Neutrophil (primary cell): ENCODE measurements around the gene TASOR2.

ENCODE experiments used
- H3K27ac ChIP-seq: fragments of 200-600 bp; sonication (generic); 2 replicates; pipeline ENCODE4 v1.5.1; 2016; ENCODE audit warnings: mild to moderate bottlenecking, moderate library complexity
- H3K27me3 ChIP-seq: fragments of 200-600 bp; sonication (generic); 2 replicates; pipeline ENCODE4 v1.6.0; 2016; ENCODE audit warnings: mild to moderate bottlenecking
- H3K36me3 ChIP-seq: fragments of 200-600 bp; sonication (generic); 2 replicates; pipeline ENCODE4 v1.5.1; 2017
- H3K4me1 ChIP-seq, 2 experiments: fragments of 200-600 bp in 1 of 2; sonication (generic) in 1 of 2; 1 replicate in 1 of 2; 2 replicates in 1 of 2; pipeline versions ENCODE4 v1.5.1 to v1.6.1; 2013 to 2016; ENCODE audit warnings: low read depth in 1 of 2, low read length in 1 of 2, mild to moderate bottlenecking in 1 of 2, moderate library complexity in 1 of 2; ENCODE audit not compliant: control insufficient read depth in 1 of 2, insufficient read depth in 1 of 2
- H3K4me3 ChIP-seq, 2 experiments: fragments of 200-600 bp in 1 of 2; sonication (generic) in 1 of 2; 1 replicate in 1 of 2; 2 replicates in 1 of 2; pipeline ENCODE4 v1.5.1; 2013 to 2016; ENCODE audit warnings: low read depth in 1 of 2, low read length in 1 of 2, mild to moderate bottlenecking in 1 of 2, moderate library complexity in 1 of 2
- H3K9me3 ChIP-seq: fragments of 200-600 bp; sonication (generic); 2 replicates; pipeline ENCODE4 v1.5.1; 2016
- TF ChIP-seq, protein P1 (sequence below): fragments of 200-600 bp; sonication (generic); IDR thresholded peaks from 2 replicates; pipeline ENCODE4 v1.5.1; 2016; ENCODE audit warnings: antibody characterized with exemption

The TASOR2 gene

DNA sequence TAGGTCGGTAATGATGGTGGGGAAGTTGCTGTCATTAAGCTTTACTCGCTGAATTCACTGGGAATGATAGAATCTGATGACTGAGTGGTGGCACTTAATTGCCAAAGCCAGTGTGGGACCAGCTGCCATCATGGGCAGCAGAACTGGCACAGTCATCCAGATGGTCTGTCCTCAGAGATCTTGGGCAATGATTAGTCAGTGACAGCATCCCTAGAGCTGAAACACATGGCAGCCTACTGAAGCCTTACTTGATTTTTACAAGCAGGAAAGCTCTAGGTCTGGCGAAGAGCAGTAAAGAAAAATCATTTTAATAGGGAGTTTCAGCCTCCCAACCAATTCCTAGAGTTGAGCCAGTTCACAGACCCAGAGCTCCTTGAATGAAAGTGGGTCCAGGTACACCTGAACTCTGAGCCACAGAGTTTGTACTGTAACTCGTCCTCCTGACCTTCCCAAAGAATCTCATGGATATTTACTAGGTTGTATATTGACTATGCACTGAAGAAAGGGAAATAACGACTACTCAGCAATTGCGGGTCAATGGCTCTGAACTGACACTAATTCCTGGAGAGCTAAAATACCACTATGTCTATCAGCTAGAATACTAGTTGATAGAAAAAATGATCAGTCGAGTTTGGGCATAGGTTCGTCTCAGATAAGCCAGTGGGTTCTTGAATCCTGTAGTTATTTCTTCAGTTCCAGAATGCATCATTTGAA, 13.8 kb upstream of the TASOR2 start:
- no peaks in the 10 kb centered on the region for H3K27me3 ChIP-seq
- no peak overlapping the region for H3K27ac ChIP-seq
- no peaks in the 10 kb centered on the region for H3K36me3 ChIP-seq
- no peak overlapping the region for H3K4me3 ChIP-seq
- TF ChIP-seq, protein P1, sequence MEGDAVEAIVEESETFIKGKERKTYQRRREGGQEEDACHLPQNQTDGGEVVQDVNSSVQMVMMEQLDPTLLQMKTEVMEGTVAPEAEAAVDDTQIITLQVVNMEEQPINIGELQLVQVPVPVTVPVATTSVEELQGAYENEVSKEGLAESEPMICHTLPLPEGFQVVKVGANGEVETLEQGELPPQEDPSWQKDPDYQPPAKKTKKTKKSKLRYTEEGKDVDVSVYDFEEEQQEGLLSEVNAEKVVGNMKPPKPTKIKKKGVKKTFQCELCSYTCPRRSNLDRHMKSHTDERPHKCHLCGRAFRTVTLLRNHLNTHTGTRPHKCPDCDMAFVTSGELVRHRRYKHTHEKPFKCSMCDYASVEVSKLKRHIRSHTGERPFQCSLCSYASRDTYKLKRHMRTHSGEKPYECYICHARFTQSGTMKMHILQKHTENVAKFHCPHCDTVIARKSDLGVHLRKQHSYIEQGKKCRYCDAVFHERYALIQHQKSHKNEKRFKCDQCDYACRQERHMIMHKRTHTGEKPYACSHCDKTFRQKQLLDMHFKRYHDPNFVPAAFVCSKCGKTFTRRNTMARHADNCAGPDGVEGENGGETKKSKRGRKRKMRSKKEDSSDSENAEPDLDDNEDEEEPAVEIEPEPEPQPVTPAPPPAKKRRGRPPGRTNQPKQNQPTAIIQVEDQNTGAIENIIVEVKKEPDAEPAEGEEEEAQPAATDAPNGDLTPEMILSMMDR: no peak
- H3K9me3 ChIP-seq: no peaks in the 10 kb centered on the region
- H3K4me1 ChIP-seq: peaks cover 8 to 11% of the 10 kb centered on the region in 2 experiments

DNA sequence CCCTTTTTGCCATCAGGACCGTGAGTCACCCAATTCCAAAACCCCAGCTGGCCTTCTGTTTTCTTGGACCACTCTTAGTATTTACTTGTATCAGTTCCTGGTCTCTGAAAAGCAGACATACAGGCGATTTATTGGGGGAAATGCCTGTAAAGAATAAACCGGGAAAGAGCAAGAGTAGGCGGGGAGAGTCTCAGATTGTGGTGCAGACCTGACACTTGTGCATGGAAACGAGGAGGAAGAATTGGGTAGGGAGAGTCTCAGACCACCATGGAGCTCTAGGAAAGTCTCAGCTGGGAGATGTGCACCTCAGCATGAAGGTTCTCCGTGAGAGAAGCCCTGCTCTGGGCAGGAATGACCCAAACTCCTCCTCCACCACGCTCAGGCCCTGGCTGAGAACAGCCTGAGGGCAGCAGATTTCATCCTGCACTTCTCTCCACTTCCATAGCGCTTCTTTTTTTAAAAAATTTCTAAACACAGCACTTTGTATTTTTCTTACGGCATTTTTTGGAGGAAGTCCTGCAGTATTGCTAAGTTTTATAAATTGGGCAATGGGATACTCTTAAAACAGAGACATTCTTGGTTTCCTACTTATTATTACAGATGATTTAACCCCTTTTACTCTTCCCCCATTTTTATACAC, 6.1 kb upstream of the TASOR2 start:
- Histone ChIP-seq H3K9me3 (no peaks in the 10 kb centered on the region), H3K27me3 (no peaks in the 10 kb centered on the region), H3K4me3 (no peak overlapping the region), H3K36me3 (no peaks in the 10 kb centered on the region), H3K27ac (peak overlapping the region; percentile 32), H3K4me1 (peaks cover 0 to 16% of the 10 kb centered on the region in 2 experiments)
- TF ChIP-seq, protein P1: no peak

DNA sequence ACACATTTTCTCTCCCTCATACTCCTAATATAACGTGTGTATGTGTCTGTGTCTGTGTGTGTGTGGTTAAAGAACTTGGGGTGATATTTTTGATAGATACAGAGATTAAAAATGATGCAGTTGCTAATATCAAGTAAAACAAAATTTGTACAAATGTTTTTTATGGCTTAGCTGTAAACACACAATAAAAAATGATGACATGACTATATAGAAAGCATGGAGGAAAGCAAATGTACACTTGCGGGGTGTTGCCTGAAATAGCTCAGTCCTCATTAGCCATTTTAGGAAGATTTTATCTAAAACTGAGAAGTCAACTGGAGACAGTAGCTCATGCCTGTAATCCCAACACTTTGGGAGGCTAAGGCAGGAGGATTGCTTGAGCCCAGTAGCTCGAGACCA, 5.6 kb upstream of the TASOR2 start:
- no peaks in the 10 kb centered on the region for H3K36me3 ChIP-seq
- peak overlapping the region; percentile 32 for H3K27ac ChIP-seq
- TF ChIP-seq, protein P1: no peak
- H3K9me3 ChIP-seq: no peaks in the 10 kb centered on the region
- no peaks in the 10 kb centered on the region for H3K27me3 ChIP-seq
- H3K4me3 ChIP-seq: no peak overlapping the region
- peaks cover 3 to 19% of the 10 kb centered on the region in 2 experiments for H3K4me1 ChIP-seq

DNA sequence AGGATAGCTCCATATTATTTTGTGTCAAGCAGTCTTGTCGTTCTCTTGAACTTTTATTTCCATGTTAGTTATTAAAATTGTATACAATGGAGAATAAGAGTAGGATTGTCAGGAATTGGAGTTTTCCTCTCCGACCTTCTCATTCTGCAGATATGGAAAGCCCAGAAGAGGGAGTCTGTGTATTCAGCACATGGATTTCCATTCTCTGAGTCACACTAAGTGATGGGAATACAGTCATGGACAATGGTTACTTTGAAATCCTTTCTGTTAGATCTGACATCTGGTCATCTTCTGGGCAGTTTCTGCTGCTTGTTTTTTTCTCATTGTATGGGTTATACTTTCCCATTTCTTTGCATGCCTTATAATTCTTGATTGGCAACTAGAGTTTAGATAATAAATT, 5.0 kb upstream of the TASOR2 start:
- Histone ChIP-seq H3K9me3 (no peaks in the 10 kb centered on the region), H3K27ac (no peak overlapping the region), H3K27me3 (no peaks in the 10 kb centered on the region), H3K36me3 (no peaks in the 10 kb centered on the region), H3K4me3 (no peak overlapping the region), H3K4me1 (peaks cover 8 to 23% of the 10 kb centered on the region in 2 experiments)
- TF ChIP-seq, protein P1: no peak

DNA sequence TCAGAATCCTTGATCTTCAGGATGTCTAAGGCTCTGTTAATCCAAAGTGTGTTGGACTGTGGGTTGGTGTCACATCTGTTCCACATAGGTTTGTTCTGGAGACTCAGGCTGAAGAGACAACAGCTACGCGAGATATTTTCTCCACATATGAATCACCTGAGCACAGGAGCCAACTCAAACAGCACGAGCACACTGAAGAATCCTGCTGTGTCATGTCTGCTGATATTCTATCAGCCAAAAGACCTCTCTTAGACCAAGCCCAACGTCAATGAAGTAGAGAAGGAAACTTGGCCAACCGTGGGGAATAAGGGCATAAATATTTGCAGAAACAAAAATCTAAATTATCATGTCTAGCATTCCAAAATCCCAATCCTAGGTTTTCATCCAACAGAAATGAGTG, 2.7 kb upstream of the TASOR2 start:
- Histone ChIP-seq H3K36me3 (no peaks in the 10 kb centered on the region), H3K4me1 (peaks cover 23 to 35% of the 10 kb centered on the region in 2 experiments), H3K9me3 (no peaks in the 10 kb centered on the region), H3K27ac (no peak overlapping the region), H3K27me3 (no peaks in the 10 kb centered on the region), H3K4me3 (no peak overlapping the region)
- TF ChIP-seq, protein P1: no peak
